Measurements from ENCODE around the gene PARP11.

PARP11 gene

DNA sequence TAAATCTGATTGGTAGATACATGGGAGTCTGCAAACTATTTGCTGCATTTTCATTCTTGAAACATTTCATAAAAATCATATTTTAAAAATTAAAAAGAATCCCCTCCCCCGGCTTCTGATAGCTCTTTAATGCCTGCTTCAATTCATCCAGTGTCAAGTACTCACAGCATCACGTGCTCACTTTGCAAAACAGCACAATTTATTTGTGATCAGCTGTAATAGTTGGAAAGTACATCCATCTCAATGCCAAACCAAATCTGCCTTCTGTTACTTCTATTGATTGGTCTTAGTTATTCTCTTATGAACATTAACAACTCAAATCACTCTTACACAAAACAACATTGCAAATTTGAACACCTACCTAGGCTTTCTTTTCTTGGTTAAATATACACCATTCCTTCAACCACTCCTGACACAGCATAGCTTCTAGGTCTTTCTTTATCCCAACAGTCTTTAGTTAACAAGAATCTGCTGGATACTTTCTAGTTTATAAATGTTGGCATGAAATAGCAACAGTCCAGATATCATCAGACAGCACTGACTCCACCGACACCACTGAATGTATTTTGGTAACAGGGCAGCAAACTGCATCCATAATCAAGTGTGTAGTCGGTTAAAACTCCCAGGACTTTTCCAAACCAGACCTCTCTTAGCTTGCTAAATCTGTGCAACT, 58.0 kb downstream of the PARP11 start:
- DNase-seq: no peak

DNA sequence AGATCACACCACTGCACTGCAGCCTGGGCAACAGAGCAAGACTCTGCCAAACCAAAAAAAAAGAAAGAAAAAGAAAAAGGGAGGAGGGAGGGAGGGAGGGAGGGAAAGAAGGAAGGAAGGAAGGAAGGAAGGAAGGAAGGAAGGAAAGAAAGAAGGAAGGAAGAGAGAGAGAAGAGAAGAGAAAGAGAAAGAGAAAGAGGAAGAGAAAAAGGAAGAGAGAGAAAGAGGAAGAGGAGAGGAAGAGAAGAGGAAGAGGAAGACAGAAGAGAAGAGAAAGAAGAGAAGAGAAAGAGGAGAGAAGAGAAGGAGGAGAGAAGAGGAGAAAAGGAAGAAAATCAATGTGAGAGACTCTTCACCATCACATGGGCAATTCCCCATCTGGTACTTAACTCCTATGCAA, 62.7 kb downstream of the PARP11 start:
- DNase-seq: no peak

DNA sequence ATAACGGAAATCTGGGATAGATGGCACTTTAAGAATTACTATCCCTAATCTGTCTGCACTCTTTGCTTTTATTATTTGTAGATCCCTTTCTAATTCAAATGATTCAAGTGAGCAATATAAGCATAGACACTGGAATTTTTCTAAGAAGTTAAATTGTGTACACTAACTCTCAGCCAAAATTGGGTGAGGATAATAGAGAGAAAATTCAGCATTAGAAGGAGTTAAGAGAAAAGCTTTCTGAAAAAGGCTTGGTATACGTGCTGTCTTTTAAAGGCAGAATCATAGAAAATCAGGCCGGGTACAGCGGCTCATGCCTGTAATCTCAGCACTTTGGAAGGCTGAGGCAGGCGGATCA, 63.2 kb downstream of the PARP11 start:
- no peak for DNase-seq

DNA sequence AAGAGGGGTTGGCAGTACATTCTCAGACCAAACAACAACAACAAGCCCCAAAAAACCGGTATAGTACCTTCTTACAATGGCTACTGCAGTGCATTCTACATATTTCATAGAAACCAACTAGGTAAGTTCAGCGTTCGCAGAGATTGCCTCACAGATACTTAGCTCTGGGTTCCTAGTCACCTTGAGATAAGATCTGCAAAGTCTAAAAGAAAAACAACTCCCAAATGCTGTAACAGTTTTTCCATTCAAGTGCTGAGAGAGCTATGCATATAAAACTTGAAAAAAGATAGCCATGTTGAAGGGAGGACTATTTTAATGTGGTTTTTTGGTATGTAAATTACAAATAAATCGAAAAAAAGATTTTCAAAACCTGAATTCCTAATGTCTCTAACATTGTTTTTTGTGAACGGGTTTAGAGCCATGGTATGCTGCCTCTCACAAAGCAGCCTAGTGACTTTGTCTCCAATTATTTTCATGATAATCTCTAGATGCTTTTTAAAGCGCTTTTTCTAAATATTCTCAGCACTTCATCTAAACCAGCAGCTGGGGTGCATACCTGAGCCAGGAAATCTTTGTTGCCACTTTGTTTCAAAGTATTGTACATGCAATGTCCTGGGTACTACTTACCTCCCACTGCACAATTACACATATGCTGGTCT, 63.7 kb downstream of the PARP11 start:
- DNase-seq: no peak

DNA sequence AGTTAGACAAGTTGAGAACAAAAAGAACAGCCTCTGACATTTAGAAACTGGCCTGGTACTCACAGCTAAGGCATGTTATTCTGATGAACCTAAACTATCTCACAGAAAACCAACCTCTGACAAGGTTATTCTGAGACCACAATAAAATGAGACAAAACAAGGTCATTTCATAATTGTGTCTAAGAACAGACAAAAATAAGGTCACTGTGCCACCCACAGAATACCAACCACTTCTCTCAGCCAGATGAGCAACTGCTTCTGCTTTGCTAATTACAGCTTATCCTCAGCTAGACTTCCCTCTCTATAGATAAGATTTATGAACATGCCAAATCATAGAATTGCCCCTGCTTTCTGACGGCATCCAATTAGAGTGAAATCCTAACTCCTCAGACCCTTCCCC, 68.1 kb downstream of the PARP11 start:
- DNase-seq: no peak

DNA sequence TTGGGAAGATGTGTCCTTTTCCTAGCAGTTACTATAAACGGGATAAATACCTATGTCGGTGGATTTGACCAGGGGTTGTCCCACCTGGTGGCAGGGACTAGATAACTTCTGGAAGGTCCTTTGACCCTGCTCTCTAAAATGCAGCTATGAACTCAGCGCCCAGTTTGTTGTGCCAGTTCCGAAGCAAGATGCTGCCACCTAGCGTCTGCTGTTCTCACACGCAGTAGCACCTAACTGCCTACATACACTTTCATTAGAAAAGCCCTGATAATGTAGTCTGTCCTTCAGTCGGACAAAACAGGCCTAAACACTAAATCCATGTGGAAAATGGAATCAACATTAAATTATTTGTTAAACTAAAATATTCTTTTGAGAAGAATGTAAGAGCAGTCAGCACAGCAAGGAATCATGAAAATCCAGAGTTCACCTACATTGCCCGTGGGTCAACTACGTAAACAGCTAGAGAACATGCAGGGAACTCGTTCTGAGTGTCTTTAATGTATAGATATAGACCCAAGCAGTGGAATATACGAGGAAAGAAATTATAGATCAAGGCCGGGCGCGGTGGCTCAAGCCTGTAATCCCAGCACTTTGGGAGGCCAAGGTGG, 69.2 kb downstream of the PARP11 start:
- peak; percentile 78 for DNase-seq

DNA sequence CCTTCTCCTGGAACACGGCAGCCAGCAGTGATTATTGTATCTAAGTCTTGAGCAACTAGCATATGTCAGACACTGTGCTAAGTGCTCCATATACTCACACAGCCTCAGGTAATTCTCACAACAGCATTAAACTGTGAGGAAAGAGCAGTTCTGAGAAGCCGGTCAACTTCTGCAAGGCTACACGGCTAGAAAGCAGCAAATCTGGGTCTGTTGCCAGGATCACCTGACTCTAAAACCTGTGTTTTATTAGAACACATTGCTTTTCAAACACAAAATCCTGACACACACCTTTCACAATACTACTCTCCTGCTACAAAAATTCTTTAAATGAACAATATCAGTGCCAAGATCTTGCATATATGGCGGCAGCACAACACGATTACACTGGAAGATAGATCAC, 70.5 kb downstream of the PARP11 start:
- DNase-seq: no peak

DNA sequence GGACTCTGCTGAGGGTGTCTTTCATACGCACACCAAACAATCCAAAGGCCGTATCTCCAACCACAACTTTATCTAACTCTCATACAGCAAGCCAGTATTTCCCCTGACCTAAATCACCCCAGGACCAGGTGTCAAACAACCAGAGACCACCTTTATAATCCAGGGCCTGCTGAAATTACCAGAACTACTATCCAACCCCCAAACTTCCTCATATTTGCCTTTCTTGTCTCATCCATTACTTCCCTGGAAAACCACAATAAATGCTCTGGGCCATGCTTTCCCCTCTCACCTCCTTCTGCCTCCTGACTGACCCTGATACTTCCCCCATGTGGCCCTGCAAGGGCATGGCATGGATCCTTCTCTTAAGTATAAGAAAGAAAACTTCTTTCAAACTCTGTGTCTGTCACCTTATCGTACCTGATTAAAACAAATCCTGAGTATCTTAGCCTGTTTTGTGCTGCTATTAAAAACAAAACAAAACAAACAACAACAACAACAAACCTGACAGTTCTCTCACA, 75.6 kb downstream of the PARP11 start:
- DNase-seq: no peak

DNA sequence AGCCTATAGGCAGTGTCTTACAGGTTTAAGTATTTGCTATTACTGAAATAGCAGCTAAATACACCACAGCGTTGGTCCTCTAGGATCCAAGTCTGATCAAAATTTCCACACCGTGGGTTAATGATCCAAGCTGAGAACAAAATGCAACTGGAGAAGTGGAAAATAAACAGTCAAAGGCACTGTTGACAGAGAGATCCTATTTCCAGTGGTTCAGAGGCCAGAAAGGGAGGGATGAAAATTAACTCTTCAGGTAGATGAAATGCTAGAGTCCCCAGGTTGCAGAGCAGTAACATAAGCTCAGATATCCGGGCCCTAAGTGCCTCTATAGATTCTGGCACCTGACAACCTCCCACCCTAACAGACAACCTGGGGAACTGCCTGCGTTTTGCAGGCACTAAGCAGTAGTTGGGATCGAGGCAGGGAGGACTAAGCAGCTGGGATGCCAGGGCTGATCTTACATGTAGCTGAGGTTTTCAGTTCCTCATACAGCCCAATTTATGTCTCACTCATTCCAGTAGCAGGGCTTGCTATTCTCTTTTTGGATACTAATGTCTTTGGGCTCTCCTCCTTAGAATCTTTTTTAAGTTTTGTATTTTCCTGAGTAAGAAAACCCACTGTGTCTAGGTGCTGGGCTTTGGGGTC, 77.6 kb downstream of the PARP11 start:
- no peak for DNase-seq

DNA sequence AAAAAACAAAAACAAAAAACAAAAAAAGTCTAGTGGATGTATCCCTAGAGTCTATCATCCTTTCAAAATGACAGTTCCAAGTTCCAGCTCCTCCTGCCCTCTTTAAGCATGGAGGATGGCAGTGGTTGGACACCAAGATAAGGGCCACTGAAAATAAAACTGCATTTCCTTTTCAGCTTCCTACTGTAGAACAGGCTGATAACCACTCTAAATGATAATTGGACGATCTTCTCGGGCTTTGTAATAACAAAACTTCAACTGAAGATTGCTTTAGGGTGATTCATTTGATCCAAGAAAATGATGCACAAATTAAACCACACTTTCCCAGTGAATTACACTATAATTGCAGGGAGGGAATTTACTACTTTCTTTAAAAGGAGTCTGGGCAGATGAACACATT, 78.1 kb downstream of the PARP11 start:
- DNase-seq: peak; percentile 13

DNA sequence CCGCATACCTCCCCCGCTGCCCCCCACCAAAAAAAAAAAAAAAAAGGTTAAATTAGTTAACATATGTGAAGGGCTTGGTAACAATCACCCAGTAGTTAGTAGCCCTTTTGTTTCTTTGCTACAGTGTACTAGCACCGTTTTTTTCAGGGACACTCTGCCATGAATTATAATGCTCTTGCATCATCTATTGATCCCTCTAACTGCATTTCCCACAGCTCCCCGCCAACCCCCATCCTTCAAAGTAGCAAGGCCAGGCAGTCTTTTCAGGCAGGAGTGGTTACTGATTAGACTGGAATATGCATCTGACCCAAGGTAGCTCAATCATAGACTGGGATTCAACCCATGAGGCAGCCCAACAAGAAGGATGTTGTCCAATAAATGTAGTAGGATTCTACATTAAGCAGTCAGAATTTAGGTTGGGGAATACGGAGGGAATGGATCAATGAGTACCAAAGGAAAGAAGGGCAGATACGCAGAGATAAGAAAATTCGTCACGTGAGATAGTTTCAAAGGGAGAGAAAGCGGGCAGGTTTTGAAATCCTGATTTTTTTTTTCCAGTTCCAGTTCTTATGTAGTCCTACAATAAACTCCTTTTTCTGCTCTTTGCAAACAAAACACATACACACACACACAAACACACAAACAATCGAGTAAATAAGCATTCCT, 80.4 kb downstream of the PARP11 start:
- DNase-seq: no peak

DNA sequence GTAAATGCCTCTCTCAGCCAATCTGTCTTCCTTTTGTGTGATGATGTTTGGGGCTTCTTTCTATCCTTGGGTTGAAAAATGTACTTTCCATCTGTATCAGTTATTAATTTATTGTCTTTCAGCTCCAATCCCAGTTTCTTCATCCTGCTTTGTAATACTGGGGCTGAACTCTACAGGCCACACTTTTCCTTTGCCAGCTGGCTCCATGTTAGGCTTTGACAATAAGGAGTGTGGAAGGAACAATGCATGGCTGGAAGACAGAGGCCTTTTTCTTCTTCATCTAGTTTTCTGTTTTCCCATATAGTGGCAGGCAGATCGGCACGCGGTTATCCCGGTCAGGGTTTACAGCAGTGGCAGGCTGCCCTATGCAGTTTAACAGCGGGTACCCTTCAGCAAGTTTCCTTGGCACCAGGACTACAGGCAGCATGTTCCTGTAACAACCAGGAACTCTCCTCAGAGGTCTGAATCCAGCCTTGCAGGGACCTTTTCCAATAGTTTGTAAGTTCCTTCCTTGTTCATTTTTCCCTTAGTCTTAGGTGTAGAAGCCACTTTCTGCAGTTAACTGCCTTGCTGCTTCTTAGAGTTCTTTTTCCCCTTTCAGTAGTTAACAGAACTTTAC, 81.8 kb downstream of the PARP11 start:
- no peak for DNase-seq

DNA sequence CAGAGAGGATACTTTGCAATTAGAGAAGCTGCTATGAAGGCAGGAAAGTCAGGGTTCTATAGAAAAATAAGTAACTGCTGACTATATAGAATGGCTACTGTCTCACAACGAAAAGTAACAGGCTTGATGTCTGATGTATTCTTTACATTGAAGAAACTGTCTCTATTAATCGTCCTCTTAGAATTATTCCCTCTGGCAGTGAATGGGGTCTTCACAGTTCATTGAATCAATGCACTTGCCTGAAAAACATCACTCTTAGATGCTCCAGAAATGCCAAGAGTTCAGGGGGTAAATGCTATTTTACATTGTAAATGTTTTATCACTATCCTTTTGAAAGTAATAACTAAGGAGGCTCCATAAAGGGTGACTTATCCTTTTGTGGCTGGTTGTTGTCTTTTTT, 82.6 kb downstream of the PARP11 start:
- DNase-seq: no peak

DNA sequence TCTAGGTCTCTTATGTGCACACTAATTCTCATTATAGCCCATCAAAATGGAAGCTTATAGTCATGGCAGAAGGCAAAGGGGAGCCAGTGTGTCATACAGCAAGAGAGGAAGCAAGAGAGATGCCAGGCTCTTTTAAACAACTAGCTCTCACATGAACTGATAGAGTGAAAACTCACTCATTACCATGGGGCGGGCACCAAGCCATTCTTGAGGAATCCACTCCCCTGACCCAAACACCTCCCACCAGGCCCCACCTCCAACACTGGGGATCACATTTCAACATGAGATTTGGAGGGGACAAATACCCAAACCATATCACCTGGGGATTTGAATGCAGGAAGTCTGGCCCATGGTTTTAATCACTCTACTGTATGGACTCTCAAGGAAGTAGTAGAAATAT, 83.4 kb downstream of the PARP11 start:
- DNase-seq: no peak

DNA sequence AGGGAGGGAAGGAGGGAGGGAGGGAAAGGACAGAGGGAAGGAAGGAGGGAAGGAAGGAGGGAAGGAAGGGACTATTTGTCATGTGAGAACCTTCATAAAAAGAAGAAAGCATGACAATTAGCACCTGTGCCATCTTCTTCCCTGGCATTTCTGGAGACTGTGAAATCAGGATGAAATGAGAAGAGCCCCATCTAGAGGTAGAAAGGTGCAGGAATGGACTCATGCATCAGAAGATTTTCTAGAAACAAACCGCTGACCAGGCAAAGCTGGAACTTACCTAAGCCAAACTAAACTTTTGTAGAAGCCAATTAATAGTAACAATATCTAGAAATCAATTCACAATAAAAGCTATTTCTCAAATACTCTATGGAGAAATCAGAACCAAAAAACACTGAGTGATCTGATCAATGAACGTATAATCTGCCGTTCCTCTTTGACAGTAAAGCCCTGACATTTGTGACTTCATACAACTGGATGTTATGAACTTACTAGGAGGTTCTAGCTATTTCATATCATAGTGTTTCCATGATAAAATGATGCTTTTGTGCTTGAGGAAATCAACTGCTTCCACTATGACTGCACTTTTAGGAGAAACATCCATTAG, 95.9 kb downstream of the PARP11 start:
- peak; percentile 49 for DNase-seq

DNA sequence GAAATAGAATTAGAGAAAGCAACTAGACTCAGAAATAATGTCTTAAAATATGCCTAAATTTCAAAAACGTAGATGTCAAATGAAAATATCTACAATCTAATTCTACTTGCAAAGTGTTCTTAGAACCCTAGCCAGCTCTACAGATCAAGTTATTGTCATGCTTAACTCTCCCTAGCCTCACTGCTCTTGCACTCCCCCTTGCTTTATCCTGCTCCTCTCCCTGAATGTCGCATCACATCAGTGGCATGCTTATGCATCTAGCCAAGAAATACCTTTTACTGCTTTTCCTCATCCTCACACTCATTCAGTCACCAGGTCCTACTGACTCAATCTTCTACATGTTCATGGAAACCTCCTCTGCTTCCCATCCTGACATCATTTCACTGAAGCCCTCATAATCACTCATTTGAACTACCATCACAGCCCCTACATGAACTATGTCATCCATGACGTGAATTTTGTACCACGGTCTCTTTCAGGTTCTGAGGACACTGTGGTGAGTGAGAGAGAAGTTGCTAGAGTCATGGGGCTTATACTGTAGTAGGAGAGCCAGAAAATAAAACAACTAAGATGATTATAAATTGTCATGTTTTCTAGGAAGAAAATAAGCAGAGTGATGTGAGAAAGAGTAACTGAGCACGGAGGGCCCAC, 97.7 kb downstream of the PARP11 start:
- DNase-seq: no peak

DNA sequence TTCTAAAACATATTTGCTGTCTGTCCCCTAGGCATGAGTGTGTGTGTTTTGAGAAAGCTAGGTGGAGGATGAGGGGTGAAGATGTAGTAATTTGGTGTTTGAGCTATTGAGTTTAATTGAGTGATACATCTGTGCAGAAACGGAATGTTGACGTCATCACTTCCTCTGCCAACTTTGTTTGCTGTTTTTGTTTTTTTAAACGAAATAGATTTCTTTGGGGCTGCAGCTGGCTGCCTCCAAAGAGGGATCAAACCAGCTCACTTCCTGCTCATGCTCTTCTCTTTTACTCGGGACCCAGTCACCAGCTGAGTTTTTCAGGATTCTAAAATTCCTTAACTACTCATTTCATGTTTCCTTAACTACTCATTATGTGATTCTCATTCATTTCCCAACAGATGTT, 100.8 kb downstream of the PARP11 start:
- no peak for DNase-seq

DNA sequence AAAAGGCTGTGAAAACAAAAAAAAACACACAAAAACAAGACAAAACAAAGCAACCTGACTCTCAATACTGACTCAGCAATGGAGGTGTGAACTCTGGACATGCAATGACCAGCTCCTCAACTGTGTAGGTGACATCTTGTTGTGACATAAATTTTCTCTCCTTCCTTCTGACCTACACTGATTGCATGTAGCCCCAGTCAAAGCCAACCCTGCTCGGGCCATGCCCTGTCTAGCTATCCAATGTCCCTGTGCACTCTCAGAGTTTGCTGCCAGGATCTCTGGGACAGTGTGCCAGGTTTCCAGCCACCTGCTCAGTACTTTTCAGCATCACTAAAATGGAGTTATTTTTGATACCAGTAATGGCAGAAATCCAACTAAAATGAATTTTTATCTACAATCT, 101.3 kb downstream of the PARP11 start:
- no peak for DNase-seq

DNA sequence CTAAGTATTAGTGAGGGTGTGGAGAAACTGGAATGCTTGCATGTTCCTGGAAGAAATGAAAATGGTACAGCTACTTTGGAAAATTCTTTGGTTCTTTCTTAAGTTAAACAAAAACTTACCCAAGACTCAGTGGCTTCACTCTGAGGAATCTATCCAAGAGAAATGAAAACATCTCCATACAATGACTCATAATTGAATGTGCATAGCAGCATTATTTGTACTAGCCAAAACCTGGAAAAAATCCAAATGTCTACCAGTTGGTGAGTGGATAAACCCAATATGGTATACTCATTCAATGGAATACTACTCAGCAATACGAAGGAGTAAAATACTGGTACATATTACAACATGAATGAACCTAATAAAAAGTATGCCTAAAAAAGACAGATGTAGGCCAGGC, 102.3 kb downstream of the PARP11 start:
- no peak for DNase-seq

DNA sequence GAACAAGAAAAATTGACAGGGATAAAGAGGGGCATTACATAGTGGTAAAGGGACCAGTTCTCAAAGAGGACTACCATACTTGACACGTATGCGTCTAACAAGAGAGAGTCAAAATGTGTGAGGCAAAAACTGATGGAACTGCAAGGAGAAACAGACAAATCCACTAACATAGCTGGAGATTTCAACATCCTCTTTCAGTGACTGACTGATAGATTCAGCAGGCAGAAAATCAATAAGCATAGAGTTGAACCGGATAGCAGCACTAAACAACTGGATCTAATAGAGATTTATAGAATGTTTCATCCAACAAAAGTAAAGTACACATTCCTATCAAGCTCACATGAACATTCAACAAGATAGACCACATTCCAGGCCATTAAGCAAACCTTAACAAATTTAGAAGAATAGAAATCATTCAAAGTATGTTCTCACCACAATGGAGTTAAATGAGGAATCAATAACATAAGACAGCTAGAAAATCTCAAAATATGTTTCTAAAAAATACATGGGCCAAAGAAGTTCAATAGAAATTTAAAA, 104.2 kb downstream of the PARP11 start:
- DNase-seq: no peak

DNA sequence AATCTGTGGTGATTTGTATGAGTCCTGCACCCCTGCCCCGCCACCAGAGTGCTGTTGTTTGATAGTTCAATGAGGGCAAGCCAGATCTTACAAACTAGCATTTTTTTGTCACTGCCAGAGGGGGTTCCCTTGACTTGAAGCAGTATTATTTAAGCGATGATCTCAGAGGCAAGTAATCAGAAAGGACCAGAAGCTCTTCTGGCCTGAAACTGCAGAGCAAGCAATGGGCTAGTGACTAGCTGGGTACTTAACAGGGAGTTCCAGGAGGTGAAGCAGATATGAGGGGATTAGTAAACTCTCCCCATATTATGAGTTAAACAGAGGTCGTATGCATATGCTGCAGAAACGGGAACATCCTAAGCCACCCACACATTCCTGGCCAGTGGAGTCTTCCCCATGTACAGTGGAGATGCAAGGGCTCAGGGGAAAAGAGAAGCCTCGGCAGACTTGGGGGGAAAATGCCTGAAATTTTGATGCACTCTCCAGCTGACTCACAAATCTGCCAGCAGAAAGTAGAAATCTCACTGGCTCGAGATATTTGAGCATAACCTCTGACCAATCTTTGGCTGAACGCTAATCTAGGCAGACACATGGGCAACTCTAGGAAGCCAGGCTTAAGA, 112.0 kb downstream of the PARP11 start:
- DNase-seq: no peak

Data from activated CD4-positive, alpha-beta T cell treated with anti-CD3 and anti-CD28 coated beads, Interleukin-2, Interleukin-6, amounts not matched to agents 100 ng/mL and 50 ng/mL, durations not matched to agents 16 hours and 8 hours (primary cell).